ENCODE data around the gene RELN.

GRCh38 chr7:103949374-103949773 is 40.1 kb downstream of the RELN start:
- TF ChIP-seq CTCF (IDR thresholded peaks at IDR 0.05) = no peak
- TF ChIP-seq SMAD4 (CRISPR knock-in tag; IDR thresholded peaks at IDR 0.05) = no peak
- TF ChIP-seq, protein P1, sequence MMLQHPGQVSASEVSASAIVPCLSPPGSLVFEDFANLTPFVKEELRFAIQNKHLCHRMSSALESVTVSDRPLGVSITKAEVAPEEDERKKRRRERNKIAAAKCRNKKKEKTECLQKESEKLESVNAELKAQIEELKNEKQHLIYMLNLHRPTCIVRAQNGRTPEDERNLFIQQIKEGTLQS (CRISPR knock-in tag; conservative IDR thresholded peaks at IDR 0.05) = no peak
- no peak for TF ChIP-seq MXD4 (CRISPR knock-in tag; IDR thresholded peaks at IDR 0.05; ENCODE audit: borderline replicate concordance)
